ENCODE results near the gene GFOD1.
"Not testable (repeated sequence)": the region's sequence is repeated elsewhere in the genome, so short reads cannot be mapped to it uniquely, and the experiment has no call there.

Gene GFOD1

GRCh38 chr6:13435477-13436246 lies 51.7 kb downstream of the GFOD1 start:
- no peak overlapping the region for H3K4me3 ChIP-seq (IDR thresholded peaks at IDR 0.05; ENCODE audit: insufficient read depth, low read depth, low read length)
- no peaks in the 10 kb centered on the region for H3K79me2 ChIP-seq (ENCODE audit: insufficient read depth, low read depth)
- TF ChIP-seq CTCF (conservative IDR thresholded peaks at IDR 0.05; ENCODE audit: low read depth, low read length), result no peak
- no peak overlapping the region for H3K4me2 ChIP-seq
- no peak overlapping the region for H3K27ac ChIP-seq
- H3K36me3 ChIP-seq (ENCODE audit: insufficient read depth), result no peaks in the 10 kb centered on the region
- H4K20me1 ChIP-seq (ENCODE audit: insufficient read depth), result no peaks in the 10 kb centered on the region
- H2AFZ ChIP-seq (ENCODE audit: low read depth), result no peak overlapping the region
- H3K9ac ChIP-seq, result no peak overlapping the region
- H3K27me3 ChIP-seq (ENCODE audit: insufficient read depth, low read depth), result no peaks in the 10 kb centered on the region
- H3K4me1 ChIP-seq (ENCODE audit: low read depth, poor library complexity, severe bottlenecking), result no peaks in the 10 kb centered on the region

GRCh38 chr6:13434777-13435176 lies 52.6 kb downstream of the GFOD1 start:
- H4K20me1 ChIP-seq (ENCODE audit: insufficient read depth), result no peaks in the 10 kb centered on the region
- TF ChIP-seq CTCF (conservative IDR thresholded peaks at IDR 0.05; ENCODE audit: low read depth, low read length), result no peak
- H2AFZ ChIP-seq (ENCODE audit: low read depth), result no peak overlapping the region
- H3K4me2 ChIP-seq, result no peak overlapping the region
- no peak overlapping the region for H3K9ac ChIP-seq
- no peak overlapping the region for H3K27ac ChIP-seq
- no peaks in the 10 kb centered on the region for H3K27me3 ChIP-seq (ENCODE audit: insufficient read depth, low read depth)
- H3K4me3 ChIP-seq (IDR thresholded peaks at IDR 0.05; ENCODE audit: insufficient read depth, low read depth, low read length), result no peak overlapping the region
- H3K36me3 ChIP-seq (ENCODE audit: insufficient read depth), result no peaks in the 10 kb centered on the region
- no peaks in the 10 kb centered on the region for H3K4me1 ChIP-seq (ENCODE audit: low read depth, poor library complexity, severe bottlenecking)
- no peaks in the 10 kb centered on the region for H3K79me2 ChIP-seq (ENCODE audit: insufficient read depth, low read depth)

GRCh38 chr6:13434135-13434775 lies 53.1 kb downstream of the GFOD1 start:
- not testable (repeated sequence) for H4K20me1 ChIP-seq (ENCODE audit: insufficient read depth); H3K4me2 ChIP-seq; H3K79me2 ChIP-seq (ENCODE audit: insufficient read depth, low read depth); H3K36me3 ChIP-seq (ENCODE audit: insufficient read depth); H3K4me1 ChIP-seq (ENCODE audit: low read depth, poor library complexity, severe bottlenecking); H3K4me3 ChIP-seq (IDR thresholded peaks at IDR 0.05; ENCODE audit: insufficient read depth, low read depth, low read length); H3K27me3 ChIP-seq (ENCODE audit: insufficient read depth, low read depth); H3K9ac ChIP-seq; H3K27ac ChIP-seq; H2AFZ ChIP-seq (ENCODE audit: low read depth)

GRCh38 chr6:13433709-13434121 lies 53.7 kb downstream of the GFOD1 start:
- Histone ChIP-seq H3K27me3 (ENCODE audit: insufficient read depth, low read depth) (no peaks in the 10 kb centered on the region), H3K4me3 (IDR thresholded peaks at IDR 0.05; ENCODE audit: insufficient read depth, low read depth, low read length) (no peak overlapping the region), H3K36me3 (ENCODE audit: insufficient read depth) (no peaks in the 10 kb centered on the region), H4K20me1 (ENCODE audit: insufficient read depth) (no peaks in the 10 kb centered on the region), H3K9ac (no peak overlapping the region), H3K4me1 (ENCODE audit: low read depth, poor library complexity, severe bottlenecking) (no peaks in the 10 kb centered on the region), H3K79me2 (ENCODE audit: insufficient read depth, low read depth) (no peaks in the 10 kb centered on the region), H3K4me2 (no peak overlapping the region), H3K27ac (no peak overlapping the region), H2AFZ (ENCODE audit: low read depth) (no peak overlapping the region)
- no peak for TF ChIP-seq CTCF (conservative IDR thresholded peaks at IDR 0.05; ENCODE audit: low read depth, low read length)
